ENCODE results near the gene ZNF75A. TPM values are rescaled to one million over a fixed set of nuclear protein-coding genes. Genes with fewer than 3 reads are reported as not detected.

ZNF75A gene
- total RNA-seq, 1 donor from 2014 or later, result 24.6 TPM

GRCh38 chr16:3364774-3365427, 59.6 kb downstream of the ZNF75A start:
- intact Hi-C loops (cut with DNase I), result no loop called here
- TF ChIP-seq POLR2AphosphoS5 (IDR thresholded peaks at IDR 0.05; ENCODE audit: insufficient read depth in 1 of 2, low read depth in 1 of 2), result no peak
- TF ChIP-seq CTCF (IDR thresholded peaks at IDR 0.05), result no peak
- no peak for TF ChIP-seq POLR2A (IDR thresholded peaks at IDR 0.05)
- DNase-seq (ENCODE audit: extremely low spot score in 2 of 2), result no peak
- no peaks in the 10 kb centered on the region for H3K9me3 ChIP-seq
- peak overlapping the region; percentile 29 for H3K27ac ChIP-seq
- no peaks in the 10 kb centered on the region for H3K27me3 ChIP-seq
- peak overlapping the region; percentile 33 to 51 for H3K4me3 ChIP-seq
- no peaks in the 10 kb centered on the region for H3K36me3 ChIP-seq
- no peaks in the 10 kb centered on the region for H3K4me1 ChIP-seq

Other genes with a start within 250 kb of the ZNF75A start
- gene IL32, start 239.9 kb upstream of the ZNF75A start, total RNA-seq, result 13.0 TPM
- not detected for gene ZSCAN10, start 206.2 kb upstream of the ZNF75A start, total RNA-seq
- gene ZNF205, start 192.9 kb upstream of the ZNF75A start, total RNA-seq, result 14.2 TPM
- gene ZNF213, start 170.5 kb upstream of the ZNF75A start, total RNA-seq, result 7.6 TPM
- not detected for gene OR1F1, start 117.3 kb upstream of the ZNF75A start, total RNA-seq
- 5.2 TPM for gene ZNF200, start 70.3 kb upstream of the ZNF75A start, total RNA-seq
- gene MEFV, start 48.9 kb upstream of the ZNF75A start, total RNA-seq, result 1.5 TPM
- gene ZNF263, start 22.0 kb upstream of the ZNF75A start, total RNA-seq, result 29.7 TPM
- gene TIGD7, start 67 bp upstream of the ZNF75A start, total RNA-seq, result 2.2 TPM
- 0.74 TPM for gene OR2C1, start 50.4 kb downstream of the ZNF75A start, total RNA-seq
- gene ZSCAN32, start 95.5 kb downstream of the ZNF75A start, total RNA-seq, result 19.6 TPM
- gene ZNF174, start 95.7 kb downstream of the ZNF75A start, total RNA-seq, result 14.0 TPM
- 2.0 TPM for gene ZNF597, start 138.0 kb downstream of the ZNF75A start, total RNA-seq
- gene NAA60, start 138.2 kb downstream of the ZNF75A start, total RNA-seq, result 58.4 TPM
- not detected for gene C16orf90, start 190.0 kb downstream of the ZNF75A start, total RNA-seq
- gene CLUAP1, start 195.5 kb downstream of the ZNF75A start, total RNA-seq, result 22.8 TPM